Right lobe of liver (tissue), 4 donors: Measurements from ENCODE around the gene MAP4K2.

Experiments
- POLR2A ChIP-seq: fragments of 450-650 bp; IDR thresholded peaks from one replicate; pipeline ENCODE4 v1.6.1; 2017; ENCODE audit warnings: antibody characterized with exemption, mild to moderate bottlenecking
- TF ChIP-seq, protein P1 (sequence below), 4 donors: fragments of 200-600 bp in 3 of 4; fragments of 450-650 bp in 1 of 4; IDR thresholded peaks; one replicate each; pipeline versions ENCODE4 v1.5.1 to v1.8.0; 2016 to 2022; ENCODE audit warnings: antibody characterized with exemption in 4 of 4, mild to moderate bottlenecking in 2 of 4
- donor health status: DM: no; HTN: no; CAD: no.
- donor health status: DM: no; HTN: no; CAD: no.
- donor health status: DM: no; HTN: yes; CAD: no.

- TF ChIP-seq, protein P1, sequence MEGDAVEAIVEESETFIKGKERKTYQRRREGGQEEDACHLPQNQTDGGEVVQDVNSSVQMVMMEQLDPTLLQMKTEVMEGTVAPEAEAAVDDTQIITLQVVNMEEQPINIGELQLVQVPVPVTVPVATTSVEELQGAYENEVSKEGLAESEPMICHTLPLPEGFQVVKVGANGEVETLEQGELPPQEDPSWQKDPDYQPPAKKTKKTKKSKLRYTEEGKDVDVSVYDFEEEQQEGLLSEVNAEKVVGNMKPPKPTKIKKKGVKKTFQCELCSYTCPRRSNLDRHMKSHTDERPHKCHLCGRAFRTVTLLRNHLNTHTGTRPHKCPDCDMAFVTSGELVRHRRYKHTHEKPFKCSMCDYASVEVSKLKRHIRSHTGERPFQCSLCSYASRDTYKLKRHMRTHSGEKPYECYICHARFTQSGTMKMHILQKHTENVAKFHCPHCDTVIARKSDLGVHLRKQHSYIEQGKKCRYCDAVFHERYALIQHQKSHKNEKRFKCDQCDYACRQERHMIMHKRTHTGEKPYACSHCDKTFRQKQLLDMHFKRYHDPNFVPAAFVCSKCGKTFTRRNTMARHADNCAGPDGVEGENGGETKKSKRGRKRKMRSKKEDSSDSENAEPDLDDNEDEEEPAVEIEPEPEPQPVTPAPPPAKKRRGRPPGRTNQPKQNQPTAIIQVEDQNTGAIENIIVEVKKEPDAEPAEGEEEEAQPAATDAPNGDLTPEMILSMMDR (IDR thresholded peaks at IDR 0.05): no peak
- TF ChIP-seq POLR2A: no peak
Measured at GRCh38 chr11:64796047-64796756, 6.8 kb downstream of the MAP4K2 start.
